ENCODE results near the gene FMNL1.
A peak's percentile ranks its signal among the peaks of the same experiment; 100 is the strongest.

FMNL1 gene

DNA sequence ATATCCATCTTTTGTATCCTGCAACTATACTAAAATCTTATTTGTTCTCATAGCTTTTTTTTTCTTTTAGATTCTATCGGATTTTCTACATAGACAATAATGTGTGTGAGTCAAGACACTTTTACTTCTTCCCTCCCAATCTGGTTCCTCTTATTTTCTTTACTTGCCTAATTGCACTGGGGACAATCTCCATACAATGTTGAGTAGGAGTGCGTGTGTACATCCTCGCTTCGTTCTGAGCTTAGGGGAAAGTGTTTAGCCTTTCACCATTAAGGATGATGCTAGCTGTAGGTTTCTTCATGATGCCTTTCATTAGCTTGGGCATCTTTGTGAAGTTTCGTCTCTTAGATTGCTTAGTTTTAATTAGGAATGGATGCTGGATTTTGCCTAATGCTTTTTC, 37.3 kb downstream of the FMNL1 start:
- DNase-seq (ENCODE audit: low read depth, low spot score): no peak

DNA sequence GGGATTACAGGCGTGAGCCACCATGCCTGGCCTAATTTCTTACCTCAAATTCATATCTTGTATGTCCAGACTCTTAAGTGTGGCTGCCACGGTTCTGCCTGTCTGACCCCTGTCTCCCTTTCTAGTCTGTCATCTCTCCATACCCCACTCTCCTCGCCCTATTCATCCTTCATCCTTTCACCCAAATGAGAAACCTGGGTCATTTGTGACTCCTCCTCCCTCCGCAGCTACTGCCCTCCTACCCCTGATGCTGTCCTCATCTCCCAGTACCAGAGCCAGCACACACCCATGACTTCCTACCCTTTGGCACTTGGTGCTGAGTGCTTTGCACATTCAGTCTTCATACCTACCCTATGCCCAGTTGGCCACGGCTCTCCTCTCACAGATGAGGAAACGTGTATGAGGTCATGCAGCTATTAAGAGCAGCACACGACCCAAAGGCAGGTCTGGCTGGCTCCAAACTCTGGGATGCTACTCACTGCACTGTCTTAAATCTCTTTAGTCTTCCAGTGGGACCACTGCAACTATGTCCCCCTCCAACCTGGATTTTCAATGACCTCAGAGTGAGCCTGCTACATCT, 38.6 kb downstream of the FMNL1 start:
- no peak for DNase-seq (ENCODE audit: low read depth, low spot score)

DNA sequence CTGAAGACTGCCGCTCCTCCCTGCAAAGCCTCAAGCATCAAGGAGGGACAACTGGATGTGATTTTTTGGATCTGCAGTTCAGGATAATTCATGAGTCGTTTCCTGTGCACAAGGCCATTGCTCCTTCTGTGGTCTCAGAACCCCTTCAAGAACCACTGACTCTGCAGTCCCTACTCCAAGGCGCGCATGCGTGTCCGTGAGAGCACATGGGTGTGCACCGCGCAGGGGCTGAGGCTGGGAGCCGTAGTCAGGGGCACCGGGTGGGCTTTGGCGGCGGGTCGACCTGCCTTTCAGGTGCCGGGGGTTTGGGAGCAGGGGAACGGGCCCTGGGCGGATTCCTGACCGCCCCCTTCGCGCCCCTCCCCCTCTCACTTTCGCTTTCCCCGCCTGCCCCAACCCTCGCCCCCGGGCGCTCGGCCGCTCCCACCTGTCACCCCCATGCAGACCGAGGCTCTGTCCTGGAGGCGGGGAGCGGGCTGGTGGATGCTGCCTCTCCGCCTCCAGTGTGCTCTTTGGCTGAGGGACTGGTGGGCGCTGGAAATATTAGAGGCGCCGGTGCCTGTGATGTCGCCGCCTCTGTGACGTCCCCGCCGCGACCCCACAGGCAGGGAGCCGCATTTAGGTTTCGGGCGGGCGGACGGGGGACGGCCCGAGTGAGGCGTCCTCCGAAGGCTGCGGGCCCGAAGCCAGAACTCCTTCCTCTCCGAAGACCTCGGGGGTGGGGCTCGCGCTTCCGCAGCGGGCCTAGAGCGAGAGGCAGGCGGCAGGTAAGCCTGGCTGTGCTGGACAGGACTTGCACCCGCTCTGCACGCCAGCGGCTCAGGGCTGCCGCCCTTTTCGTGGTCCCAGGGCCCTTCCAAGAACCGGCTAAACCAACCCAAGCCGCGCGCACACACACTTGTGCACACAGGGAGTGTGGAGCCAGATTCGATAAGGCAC, 40.2 kb downstream of the FMNL1 start, which contains the start of gene SPATA32:
Gene SPATA32, minus strand, starts transcription at position 518 of the 939 bp plus-strand sequence. Its CDS starts 78 bp downstream, at position 440.
- DNase-seq (ENCODE audit: low read depth, low spot score): peak; percentile 56

DNA sequence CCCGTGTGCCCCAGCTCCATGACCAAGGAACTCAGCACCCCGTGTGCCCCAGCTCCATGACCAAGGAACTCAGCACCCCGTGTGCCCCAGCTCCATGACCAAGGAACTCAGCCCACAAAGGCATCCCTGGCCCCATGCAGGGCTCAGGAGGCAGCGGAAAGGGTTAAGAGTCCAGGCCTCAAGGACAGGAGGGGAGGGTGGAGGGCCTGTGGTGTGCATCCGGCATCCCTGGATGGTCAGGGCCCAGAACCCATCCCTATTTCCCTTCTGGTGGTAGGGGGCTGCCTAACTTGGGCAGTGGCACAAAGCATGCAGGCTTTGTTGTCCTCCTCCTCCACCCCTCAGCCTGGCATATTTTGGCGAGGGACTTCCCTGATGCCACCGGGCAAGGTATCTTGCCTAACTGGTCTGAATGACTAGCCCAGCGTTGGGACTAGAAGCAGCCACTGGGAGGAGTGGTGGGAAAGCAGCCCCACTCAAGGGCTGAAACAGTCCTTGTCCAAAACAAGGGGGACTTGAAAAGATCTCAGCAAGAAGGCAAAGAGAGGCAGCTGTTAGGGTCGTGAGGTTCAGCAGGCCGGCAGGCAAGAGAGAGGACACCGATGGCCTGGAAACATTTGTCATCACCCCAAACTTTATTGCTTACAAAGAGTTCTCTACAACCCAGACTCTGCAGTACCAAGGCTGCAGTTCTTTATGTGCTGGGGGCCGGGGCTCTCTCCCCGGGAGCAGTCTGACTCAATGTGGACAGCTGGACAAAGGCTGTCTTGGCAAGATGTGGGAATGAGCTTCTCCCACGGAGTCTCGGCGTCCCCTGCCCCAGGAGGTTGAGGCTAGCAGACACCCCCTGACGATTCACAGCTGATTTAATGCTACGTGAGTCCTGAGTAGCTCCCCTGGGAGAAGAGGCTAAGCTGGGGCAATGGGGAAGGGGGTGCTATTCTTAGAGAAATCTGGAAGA, 41.1 kb downstream of the FMNL1 start:
- DNase-seq (ENCODE audit: low read depth, low spot score): no peak

DNA sequence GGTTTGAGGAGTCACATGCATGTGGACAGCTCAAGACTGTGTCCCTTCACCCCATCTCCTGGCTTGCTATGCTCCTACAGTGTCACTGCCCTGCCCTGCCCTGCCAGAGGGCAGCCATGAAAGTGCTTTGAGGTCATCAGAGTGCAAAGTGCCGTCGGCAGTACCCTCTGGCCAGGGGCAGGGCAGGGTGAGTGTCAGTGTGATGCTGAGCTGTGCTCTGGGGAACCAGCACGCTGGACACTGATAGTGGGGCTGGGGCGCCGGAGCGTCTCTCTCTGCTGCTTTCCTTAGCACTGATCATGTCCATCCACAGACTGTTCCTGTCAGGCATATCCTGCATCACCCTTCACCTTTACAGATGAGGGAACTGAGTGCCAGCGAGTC, 41.8 kb downstream of the FMNL1 start:
- no peak for DNase-seq (ENCODE audit: low read depth, low spot score)

DNA sequence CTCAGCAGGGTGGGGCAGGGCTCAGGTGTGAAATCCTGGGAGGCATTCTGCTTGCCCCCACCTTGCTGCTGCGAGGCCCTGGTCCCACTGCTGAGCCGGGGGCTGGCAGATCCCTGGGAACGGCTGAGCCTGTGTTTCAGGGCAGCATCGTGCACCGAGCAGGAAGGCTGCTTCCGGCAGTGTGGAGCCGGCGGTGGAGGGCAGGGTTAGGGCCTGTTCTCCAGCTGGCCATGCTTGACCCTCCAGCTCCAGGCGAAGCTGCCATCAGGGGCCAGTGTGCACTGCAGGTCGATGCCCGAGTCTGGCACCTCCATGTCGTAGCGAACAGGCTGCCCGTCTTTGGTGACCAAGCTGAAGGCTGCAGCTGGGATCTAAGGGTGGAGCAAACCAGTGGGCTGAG, 42.7 kb downstream of the FMNL1 start:
- DNase-seq (ENCODE audit: low read depth, low spot score): no peak

DNA sequence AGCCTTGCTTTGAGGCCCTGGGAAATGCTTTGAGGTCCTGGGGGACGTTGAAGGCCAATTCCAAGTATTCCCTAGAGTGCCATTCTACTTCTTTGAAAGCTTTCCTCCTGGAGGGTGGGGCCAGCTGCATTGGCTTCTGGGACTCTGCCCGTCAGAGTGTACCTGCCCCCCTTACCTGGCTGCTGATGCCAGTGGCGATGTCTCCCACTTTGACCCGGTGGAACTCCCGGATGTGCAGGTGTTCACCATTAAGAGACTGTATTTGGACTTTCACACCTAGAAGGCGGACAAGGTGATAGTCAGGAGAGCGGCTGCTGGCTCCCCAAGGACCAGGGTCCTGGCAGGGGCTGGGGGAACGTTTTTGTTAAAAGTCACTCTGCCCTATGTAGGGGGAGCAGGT, 43.3 kb downstream of the FMNL1 start:
- no peak for DNase-seq (ENCODE audit: low read depth, low spot score)

DNA sequence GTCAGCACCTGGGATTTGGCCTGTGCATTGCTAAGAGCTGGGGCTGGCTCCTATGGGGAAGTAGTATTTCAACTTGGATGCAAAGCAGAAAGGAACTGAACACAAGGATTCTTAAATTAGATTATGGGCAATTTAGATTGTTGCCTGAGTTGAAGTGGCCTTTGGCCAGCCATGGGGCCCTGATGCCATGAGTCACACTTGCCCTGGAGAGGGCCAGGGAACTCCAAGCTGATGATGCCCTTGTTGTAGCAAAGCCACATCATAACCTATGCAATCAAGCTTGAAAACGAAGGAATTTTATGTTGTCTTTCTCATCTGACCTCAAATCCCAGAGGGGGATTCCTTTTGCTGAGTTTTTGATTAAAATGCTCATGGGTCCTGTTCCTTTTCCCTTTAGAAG, 44.1 kb downstream of the FMNL1 start:
- DNase-seq (ENCODE audit: low read depth, low spot score): no peak

DNA sequence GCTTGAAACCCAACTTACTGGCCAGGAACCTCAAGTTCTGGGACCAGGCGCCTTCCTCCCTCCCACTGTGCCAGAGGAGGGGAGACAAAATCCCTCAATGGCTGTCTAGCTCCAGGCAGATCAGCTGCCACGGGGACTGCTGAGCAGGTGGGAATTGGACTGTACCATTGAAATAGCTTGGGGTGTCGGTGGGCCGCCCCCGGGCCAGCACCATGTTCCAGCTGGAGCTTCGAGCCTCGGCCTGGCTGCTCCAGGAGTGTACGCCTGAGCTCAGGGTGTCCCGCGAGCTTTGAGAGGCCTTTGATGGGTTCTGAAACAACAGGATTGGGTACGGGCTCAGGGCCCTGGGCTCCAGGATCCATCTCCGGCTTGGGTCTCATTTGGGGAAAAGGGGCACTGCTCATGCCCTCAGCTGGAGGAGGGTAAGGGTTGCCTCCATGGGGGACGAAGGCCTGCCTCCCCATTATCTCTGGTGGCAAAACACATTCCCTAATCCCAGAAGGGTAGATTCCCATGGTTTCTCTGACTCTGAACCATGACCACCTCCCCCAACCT, 44.8 kb downstream of the FMNL1 start:
- DNase-seq (ENCODE audit: low read depth, low spot score): no peak

DNA sequence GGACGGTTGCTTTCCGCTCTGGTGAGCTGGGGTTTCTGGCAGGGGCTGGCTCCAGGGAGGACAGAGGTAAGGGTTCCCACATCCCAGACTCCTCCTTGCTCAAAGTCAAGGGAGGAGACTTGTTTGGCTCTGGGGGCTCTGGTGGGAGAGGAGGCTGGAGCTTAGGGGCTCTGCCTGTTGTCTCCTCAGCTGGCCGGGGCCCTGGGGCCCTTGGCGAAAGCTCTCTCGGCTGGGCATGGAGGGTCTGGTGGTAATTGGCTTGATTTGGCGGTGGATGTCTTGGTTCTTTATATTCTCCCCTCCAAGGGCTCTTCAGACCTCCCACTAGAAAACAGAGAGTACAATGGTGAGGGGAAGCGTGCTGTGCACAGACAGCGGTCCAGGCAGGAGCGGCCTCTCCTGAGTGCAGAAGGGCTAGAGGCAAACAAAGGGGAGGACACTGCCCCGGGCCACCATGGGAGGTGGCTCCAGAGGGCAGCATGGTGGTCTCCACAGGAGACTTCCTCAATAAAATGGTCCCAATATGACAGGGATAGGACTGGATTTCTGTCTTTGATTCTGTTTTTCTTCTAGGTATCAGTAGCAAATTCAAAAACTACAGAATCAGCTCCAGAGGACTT, 45.9 kb downstream of the FMNL1 start:
- no peak for DNase-seq (ENCODE audit: low read depth, low spot score)

DNA sequence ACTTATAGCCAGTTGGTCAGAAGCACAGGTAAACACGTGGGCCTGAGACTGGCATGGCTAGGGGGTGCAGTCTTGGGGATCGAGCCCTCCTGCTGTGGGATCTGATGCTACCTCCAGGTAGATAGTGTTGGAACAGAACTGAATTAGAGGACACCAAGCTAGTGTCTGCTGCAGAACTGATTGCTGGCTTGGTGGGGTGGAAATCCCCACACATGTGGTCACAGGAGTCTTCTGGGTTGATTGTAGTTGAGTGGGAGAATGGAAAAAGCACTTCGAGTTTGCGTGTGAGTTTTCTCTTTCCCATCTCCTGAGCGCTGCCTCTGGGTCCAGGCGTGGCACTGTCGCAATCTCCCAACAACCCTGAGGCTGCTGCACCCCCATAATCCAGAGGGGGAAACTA, 48.2 kb downstream of the FMNL1 start:
- no peak for DNase-seq (ENCODE audit: low read depth, low spot score)

DNA sequence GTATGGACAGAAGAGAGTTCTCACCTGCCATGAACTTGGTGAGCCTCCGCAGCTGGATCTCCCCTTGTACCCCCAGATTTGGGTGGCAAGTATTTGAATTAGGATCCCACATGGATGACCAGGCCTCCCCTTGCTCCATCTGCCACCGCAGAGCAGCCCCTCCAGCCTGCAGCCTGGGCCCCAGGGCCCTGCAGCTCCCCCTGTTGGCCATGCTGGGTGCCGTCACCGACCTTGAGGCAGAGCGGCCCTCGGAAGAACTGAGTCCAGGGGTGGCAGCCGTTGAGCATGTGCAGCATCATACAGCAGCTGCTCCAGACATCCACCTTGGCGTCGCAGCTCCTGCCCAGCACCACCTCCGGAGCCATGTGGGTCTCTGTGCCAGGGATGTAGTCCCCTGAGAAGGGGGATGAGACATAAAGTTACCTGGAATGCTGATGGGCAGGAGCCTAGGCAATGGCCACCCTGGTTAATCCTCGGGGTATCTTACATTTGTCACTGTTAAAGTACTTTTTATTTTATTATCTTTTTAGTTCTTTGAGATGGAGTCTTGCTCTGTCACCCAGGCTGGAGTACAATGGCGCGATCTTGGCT, 49.2 kb downstream of the FMNL1 start:
- peak; percentile 24 for DNase-seq (ENCODE audit: low read depth, low spot score)

DNA sequence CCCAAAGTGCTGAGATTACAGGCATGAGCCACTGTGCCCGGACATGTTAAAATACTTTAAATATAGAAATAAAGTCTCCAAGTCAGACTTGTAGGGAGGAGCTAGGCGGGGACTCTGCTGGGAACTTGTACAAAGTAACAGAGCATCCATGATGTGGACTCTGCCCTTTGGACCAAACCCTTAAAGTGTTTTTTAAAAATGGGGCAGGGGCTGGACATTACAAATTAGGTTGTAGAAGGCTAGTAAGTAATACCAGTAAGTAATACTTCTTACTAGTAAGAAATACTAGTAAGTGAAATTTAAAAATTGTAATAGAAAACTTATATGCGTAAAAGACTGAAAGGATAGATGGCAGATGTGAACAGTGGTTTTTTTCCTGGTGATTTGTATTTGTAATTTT, 49.9 kb downstream of the FMNL1 start:
- no peak for DNase-seq (ENCODE audit: low read depth, low spot score)

DNA sequence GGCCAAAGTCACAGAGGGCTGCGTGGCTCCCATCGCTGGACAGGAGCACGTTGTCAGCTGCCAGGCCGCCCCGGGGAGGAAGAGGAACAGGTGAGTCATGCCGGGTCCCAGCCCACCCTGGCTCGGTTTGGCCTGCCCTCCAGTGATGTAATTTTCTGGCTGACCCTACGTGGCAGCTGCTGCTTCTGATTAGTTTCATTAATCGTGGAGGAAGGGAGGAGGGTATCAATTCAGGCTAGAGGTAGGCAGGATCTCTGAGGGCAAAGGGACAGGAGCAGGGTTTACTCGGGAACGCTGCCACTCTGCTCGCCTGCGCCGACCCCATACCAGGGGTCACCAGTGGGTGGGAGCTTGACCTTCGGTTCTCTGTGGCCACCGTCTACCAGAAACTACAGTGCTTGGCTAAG, 51.9 kb downstream of the FMNL1 start:
- no peak for DNase-seq (ENCODE audit: low read depth, low spot score)

DNA sequence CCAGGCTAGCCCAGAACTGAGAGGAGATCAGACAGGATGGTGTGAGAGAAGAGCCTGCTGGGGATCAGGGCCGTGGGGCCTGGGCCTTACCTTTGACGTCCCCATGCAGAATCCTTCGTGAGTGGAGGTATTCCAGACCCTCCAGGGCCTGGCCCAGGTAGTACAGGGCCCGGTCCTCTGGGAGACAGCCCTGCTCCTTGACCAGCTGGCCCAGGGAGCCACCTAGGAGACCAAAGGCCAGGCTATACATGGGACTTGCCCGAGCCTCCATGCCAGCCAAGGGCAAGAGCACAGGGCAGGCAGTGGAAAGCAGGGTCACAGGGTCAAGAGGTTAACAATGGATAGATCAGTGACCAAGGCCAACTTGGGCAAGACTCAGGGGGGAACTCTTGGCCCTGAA, 52.3 kb downstream of the FMNL1 start:
- no peak for DNase-seq (ENCODE audit: low read depth, low spot score)

DNA sequence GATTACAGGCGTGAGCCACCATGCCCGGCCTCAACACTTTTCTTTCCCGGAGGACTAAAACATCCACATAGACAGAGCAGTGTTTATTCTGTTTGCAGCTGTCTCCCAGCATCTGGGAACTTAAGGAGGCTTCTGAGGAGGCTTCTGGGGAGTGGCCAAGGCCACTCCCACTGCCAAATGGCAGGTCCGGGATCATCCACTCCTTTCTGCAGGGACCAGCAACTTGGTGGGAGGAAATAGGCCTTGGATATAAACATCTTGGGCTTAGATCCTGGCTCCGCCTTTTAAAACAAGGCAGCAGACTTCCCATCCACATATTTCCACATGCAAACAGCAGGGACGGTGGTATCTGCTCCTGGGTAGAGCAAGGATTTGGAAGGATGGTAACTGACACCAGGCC, 54.3 kb downstream of the FMNL1 start:
- no peak for DNase-seq (ENCODE audit: low read depth, low spot score)

DNA sequence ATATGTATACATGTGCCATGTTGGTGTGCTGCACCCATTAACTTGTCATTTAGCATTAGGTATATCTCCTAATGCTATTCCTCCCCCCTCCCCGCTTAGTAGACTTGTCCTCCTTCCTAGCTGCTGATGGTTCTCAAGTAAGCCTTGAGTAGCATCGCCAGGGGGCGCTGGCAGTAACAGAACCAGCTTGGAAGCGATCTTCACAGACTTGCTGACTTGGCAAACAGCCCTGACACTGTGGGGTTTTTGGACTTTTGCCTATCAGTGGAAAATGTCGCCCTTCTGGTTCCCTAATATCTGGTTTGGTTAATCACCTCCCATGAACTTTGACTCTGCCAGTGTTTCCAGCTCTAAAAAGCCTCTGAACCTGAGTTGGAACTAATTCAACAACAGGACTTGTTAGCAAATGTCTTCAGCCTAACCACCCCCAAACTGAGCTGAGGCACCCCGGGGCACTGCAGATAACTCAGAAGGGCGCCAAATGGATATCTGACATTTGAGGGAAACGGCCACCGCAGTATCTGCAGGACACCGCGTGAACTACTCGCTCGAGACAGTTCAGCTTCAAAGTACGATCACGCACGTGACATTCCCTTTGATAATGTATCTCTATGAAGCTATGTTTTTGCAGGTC, 55.6 kb downstream of the FMNL1 start:
- peak; percentile 73 for DNase-seq (ENCODE audit: low read depth, low spot score)

DNA sequence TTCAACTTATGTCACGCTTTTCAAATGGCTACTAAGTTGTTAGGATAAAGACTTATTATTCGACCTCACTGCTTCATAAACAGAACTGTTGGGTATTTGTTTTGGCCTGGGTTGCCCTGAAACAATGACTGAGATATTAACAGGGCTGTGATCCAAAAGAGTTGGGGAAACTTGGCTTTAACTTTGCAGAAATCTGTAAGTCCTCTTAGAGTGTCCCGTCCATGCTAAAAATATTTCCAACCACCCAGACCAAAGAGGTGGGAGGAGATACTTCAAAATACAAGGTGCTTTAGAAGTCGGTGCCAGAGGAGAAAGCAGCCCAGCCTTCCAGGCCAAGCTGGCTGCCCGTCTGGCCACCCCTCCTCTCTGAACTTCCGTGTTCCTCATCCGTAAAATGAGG, 56.3 kb downstream of the FMNL1 start:
- no peak for DNase-seq (ENCODE audit: low read depth, low spot score)

DNA sequence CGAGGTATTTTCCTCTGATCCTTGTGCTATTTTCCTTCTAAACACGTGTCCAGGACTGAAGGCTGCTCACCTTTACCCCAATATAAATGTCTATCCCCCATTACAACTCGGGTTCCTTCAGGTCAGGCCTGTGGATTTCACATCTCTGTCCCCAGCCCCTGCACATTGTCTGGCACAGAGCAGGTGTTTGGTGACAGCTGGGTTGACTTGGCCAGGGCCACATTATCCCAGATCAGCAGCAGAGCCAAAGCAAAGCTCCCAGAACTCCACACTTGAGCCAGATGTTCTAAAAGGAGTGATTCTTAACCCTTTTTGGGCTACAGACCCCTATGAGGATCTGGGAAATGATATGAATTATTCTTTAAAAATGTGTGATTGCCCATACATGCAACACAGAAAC, 58.2 kb downstream of the FMNL1 start:
- DNase-seq (ENCODE audit: low read depth, low spot score): no peak

All from activated naive CD8-positive, alpha-beta T cell treated with anti-CD3 and anti-CD28 coated beads, Interleukin-2, amount 50 U/mL, for 16 hours (primary cell).